ENCODE measurements around the gene FAM222B.

Gene FAM222B

GRCh38 chr17:28712032-28712704 is 130.4 kb downstream of the FAM222B start:
- DNase-seq (ENCODE audit: low spot score), result no peak

- no peak for DNase-seq (ENCODE audit: low spot score)
These were observed 130.9 kb downstream of the FAM222B start, which contains the start of gene PROCA1 for GRCh38 chr17:28711723-28712031. TSS of gene PROCA1 (minus strand) at chr17:28711888. CDS start at chr17:28711660, 228 bp downstream.

DNA sequence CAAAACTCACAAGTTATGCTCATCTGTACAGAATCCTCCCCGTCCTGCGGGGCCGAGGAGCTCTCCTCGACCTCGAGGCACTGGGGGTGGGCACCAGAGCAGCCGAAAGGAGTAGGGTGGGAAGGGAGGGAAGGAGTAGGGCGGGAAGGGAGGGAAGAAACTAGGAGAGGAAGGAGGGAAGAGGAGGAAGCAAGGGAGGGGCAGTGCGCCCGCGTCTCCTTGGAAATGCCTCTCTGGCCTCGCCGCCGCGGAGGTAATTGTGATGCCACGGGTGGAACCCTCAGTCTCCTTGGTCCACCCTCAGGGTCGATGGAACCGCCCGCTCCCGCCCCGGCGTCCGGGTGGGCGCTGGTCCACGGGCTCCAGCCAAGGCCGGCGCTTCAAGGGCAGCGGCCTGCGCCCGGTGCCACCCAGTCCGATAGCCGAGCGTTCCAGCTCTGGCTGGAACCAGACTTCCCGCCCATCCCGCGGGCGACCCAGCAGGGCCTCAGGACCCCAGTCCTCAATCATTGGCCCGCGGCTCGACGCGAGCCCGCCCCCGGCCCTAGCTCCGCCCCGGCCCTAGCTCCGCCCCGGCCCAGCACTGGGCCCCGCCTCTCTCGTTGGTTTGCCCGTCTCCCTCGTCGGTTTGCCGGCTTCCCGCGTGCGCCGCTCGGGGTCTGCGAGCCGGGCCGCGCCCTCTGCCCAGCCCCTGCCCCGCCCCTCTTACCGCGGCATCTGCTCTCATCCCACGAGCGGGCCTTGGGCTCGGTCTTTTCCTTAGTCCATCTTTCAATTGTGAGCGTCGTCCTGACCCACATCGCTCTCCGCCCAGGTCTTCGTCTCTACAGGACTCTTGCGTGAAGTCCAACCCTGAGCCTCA is 131.5 kb downstream of the FAM222B start:
- DNase-seq (ENCODE audit: low spot score), result peak; percentile 94

- DNase-seq (ENCODE audit: low spot score), result no peak
These were observed 135.3 kb downstream of the FAM222B start for GRCh38 chr17:28707339-28707720.

DNA sequence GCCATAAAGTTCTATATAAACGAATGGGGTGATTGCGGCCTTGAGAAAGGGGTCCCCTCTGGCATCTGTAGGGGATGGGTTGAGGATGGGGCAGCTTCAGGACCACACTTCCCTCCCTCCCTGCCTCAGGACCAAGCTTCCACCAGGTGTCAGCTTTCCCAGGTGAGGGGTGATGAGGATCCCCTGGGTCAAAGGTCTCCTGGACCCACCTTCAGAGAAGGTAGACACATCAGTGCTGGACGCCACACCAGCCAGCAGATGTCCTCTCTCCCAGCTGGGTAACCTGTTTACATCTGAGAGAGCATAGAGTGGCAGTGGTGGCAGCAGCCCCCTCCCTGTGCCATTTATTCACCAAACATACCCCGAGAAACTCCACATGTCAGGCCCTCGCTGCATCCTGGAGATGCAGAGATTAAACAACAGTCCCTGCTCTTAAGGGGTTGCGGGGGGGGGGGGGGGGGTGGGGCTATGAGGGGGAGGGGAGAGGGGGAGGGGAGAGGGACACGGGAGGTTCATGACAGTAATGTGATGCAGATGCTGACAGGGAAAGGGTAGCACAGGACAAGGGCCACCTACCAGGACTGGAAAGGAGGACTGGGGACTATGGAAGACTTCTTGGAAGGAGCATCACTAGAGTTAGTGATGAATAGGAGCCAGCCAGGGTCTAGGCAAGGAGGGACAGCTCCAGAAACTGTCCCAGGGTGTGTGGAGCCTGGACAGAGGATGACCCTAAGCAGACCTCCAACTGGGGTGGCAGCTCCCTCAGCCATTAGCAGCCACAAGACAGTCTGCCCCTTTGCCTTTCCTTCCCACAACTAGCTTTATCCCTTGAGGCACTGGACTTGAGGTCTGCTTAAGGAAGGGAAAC is 135.9 kb downstream of the FAM222B start:
- DNase-seq (ENCODE audit: low spot score), result no peak

All from hepatic stellate cell (primary cell).